ENCODE data around the gene KLHDC8B.

- TF ChIP-seq POLR2AphosphoS5 (IDR thresholded peaks at IDR 0.05; ENCODE audit: borderline replicate concordance, low read depth, low read length) = no peak
- no peak for TF ChIP-seq EZH2 (IDR thresholded peaks at IDR 0.05)
Observed at GRCh38 chr3:49157289-49157688, 14.1 kb upstream of the KLHDC8B start.

Measured in SK-N-MC (cell line).